ENCODE data around the gene STARD6. TPM values are rescaled to one million over a fixed set of nuclear protein-coding genes. Genes with fewer than 3 reads are reported as not detected.

STARD6 gene
- total RNA-seq, 1 experiment from 2014 or later: not detected

- Histone ChIP-seq H3K4me2 (ENCODE audit: insufficient read depth, insufficient read length, low read length) (no peak overlapping the region), H3K9ac (ENCODE audit: extremely low read depth, insufficient read length, low read length) (no peak overlapping the region), H3K9me3 (ENCODE audit: control insufficient read depth, low read depth, low read length) (no peaks in the 10 kb centered on the region), H3K56ac (ENCODE audit: insufficient read length, low read depth, low read length) (no peak overlapping the region), H3K23me2 (ENCODE audit: insufficient read length, low read depth, low read length, poor library complexity, severe bottlenecking) (no peaks in the 10 kb centered on the region), H3K27ac (ENCODE audit: insufficient read length, low read depth, low read length) (no peak overlapping the region), H3K18ac (ENCODE audit: insufficient read length, low read depth, low read length) (no peak overlapping the region), H2BK15ac (ENCODE audit: low read depth, low read length) (no peak overlapping the region), H2BK20ac (ENCODE audit: low read depth, low read length, poor library complexity, severe bottlenecking) (no peak overlapping the region), H3K23ac (ENCODE audit: insufficient read length, low read depth, low read length) (no peak overlapping the region), H3K79me1 (ENCODE audit: insufficient read depth, low read depth, low read length, poor library complexity, severe bottlenecking) (no peaks in the 10 kb centered on the region), H3K14ac (ENCODE audit: insufficient read depth, low read length) (no peak overlapping the region), H2BK12ac (ENCODE audit: insufficient read length, low read depth, low read length) (no peak overlapping the region), H4K5ac (ENCODE audit: insufficient read length, low read depth, low read length) (no peak overlapping the region), H2AFZ (ENCODE audit: low read length) (no peak overlapping the region), H3T11ph (ENCODE audit: low read length) (no peak overlapping the region), H3K4ac (ENCODE audit: low read depth, low read length) (no peak overlapping the region), H4K20me1 (ENCODE audit: control insufficient read depth, insufficient read depth, insufficient read length) (no peaks in the 10 kb centered on the region), H2BK120ac (ENCODE audit: low read depth, low read length, poor library complexity, severe bottlenecking) (no peak overlapping the region), H4K8ac (replicated peaks; ENCODE audit: insufficient read length, low read depth, low read length) (no peak overlapping the region), H2AK5ac (ENCODE audit: insufficient read length, low read length) (no peak overlapping the region), H4K91ac (ENCODE audit: insufficient read length, low read depth, low read length) (no peak overlapping the region), H2BK5ac (ENCODE audit: insufficient read length, low read length) (no peak overlapping the region), H3K27me3 (ENCODE audit: insufficient read depth, low read length) (no peaks in the 10 kb centered on the region), H3K4me1 (ENCODE audit: insufficient read depth, low read length) (no peaks in the 10 kb centered on the region), H3K79me2 (ENCODE audit: insufficient read depth, low read length) (no peaks in the 10 kb centered on the region)
- Mint-ChIP-seq H3K4me3 (no peak overlapping the region), H3K27me3 (ENCODE audit: low read depth) (no peaks in the 10 kb centered on the region), H3K36me3 (ENCODE audit: insufficient read depth in 1 of 3, low read depth in 3 of 3) (no peaks in the 10 kb centered on the region), H3K27ac (no peak overlapping the region), H3K9me3 (no peaks in the 10 kb centered on the region), H3K4me1 (peaks cover 11 to 17% of the 10 kb centered on the region in 2 experiments)
- WGBS (ENCODE audit: extremely low coverage, insufficient read length, low lambda C conversion rate): no CpG with 5 or more reads among the region's 2 CpGs
- no peak for TF ChIP-seq CTCF (conservative IDR thresholded peaks at IDR 0.05)
- DNase-seq: no peak
Measured at GRCh38 chr18:54323970-54324369, 33.7 kb downstream of the STARD6 start.

Data from H9 (cell line).